OCI-LY3 (cell line): ENCODE results near the gene F11R.

ENCODE experiments used
- EZH2phosphoT487 ChIP-seq: fragments of 200-600 bp; shearing (Covaris generic); IDR thresholded peaks from 2 replicates; pipeline ENCODE4 v1.6.1; 2018; ENCODE audit warnings: antibody characterized with exemption, mixed run types, low read depth
- TF ChIP-seq, protein P1 (sequence below): fragments of 200-600, 300-600 bp; sonication (generic); IDR thresholded peaks from 2 replicates; pipeline ENCODE4 v1.5.1; 2014; ENCODE audit warnings: antibody characterized with exemption, low read length, low read depth

DNA sequence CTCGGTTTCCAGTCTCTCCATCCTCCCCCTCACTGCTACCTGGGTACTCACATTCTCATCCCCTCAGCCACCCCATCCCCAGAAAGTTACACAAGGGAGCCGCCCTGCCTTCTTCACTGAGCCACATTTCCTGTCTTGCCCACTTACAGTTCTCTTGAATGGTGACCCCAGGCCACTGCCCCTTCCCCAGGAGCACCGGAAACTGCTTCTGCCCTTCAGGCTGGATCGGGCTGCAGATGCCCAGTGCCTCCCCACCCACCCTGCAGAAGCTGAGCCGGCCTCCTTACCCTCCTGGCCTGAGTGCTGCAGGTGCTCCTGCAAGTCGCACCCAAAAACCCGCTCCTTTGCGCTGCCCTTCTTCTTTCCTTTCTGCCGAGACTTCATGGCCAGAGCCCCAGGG is 48.3 kb upstream of the F11R start:
- TF ChIP-seq, protein P1, sequence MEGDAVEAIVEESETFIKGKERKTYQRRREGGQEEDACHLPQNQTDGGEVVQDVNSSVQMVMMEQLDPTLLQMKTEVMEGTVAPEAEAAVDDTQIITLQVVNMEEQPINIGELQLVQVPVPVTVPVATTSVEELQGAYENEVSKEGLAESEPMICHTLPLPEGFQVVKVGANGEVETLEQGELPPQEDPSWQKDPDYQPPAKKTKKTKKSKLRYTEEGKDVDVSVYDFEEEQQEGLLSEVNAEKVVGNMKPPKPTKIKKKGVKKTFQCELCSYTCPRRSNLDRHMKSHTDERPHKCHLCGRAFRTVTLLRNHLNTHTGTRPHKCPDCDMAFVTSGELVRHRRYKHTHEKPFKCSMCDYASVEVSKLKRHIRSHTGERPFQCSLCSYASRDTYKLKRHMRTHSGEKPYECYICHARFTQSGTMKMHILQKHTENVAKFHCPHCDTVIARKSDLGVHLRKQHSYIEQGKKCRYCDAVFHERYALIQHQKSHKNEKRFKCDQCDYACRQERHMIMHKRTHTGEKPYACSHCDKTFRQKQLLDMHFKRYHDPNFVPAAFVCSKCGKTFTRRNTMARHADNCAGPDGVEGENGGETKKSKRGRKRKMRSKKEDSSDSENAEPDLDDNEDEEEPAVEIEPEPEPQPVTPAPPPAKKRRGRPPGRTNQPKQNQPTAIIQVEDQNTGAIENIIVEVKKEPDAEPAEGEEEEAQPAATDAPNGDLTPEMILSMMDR, result no peak
- no peak for TF ChIP-seq EZH2phosphoT487
